ENCODE results near the gene APCS.

DNA sequence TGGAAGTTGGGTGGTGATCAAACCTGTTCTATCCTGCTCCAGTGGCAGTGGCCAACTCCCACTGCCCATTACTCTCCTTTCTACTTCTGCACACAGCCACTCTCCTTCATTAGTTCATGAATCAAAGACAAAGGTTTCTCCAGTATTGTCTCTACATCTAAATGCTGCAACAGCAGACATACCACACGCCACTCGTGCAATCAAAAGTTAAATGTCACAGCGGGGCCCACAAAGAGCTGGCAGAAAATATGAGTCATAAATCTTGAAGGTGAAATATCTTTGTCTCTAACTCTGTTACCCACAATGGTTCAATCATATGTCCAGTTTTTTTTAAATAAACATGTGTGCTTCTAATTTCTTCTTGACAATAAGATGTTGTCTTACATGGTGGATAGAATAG, 13.3 kb downstream of the APCS start:
- TF ChIP-seq POLR2A (IDR thresholded peaks at IDR 0.05; ENCODE audit: low read length) (no peak), GATA1 (IDR thresholded peaks at IDR 0.05; ENCODE audit: low read depth, low read length) (no peak)

Measured in erythroblast (primary cell).